AG09319 (cell line): Measurements from ENCODE around the gene ASB5.

Experiments used
- DNase-seq: peaks from one replicate; pipeline ENCODE4 v3.0.0-alpha.2; 2010; ENCODE audit warnings: low read depth; ENCODE audit errors: extremely low read depth
- TF ChIP-seq, protein P1 (sequence below): IDR thresholded peaks from 2 replicates; pipeline ENCODE4 v1.5.1; 2011; ENCODE audit warnings: low read depth, mild to moderate bottlenecking, inconsistent platforms, low read length, moderate library complexity

ASB5 gene

DNA sequence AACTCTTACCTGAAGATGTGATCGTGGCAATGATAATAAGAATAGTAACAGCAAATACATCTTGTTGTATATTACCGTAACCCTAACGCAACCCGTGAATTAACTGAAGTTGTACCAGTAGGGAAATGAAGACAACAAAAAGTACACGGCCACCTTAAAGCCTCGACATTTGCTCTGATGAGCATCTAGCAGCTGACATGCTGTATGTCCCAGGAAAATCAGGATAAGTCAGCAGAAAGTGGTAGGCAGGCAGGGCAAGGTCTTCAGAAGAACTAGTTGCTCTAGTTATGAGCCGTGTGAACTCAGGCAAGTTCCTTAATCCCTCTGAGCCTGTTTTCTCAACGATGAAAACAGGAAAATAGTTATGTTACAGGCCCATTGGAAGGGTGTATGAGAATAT, 7.7 kb upstream of the ASB5 start:
- no peak for DNase-seq
- TF ChIP-seq, protein P1, sequence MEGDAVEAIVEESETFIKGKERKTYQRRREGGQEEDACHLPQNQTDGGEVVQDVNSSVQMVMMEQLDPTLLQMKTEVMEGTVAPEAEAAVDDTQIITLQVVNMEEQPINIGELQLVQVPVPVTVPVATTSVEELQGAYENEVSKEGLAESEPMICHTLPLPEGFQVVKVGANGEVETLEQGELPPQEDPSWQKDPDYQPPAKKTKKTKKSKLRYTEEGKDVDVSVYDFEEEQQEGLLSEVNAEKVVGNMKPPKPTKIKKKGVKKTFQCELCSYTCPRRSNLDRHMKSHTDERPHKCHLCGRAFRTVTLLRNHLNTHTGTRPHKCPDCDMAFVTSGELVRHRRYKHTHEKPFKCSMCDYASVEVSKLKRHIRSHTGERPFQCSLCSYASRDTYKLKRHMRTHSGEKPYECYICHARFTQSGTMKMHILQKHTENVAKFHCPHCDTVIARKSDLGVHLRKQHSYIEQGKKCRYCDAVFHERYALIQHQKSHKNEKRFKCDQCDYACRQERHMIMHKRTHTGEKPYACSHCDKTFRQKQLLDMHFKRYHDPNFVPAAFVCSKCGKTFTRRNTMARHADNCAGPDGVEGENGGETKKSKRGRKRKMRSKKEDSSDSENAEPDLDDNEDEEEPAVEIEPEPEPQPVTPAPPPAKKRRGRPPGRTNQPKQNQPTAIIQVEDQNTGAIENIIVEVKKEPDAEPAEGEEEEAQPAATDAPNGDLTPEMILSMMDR = no peak

DNA sequence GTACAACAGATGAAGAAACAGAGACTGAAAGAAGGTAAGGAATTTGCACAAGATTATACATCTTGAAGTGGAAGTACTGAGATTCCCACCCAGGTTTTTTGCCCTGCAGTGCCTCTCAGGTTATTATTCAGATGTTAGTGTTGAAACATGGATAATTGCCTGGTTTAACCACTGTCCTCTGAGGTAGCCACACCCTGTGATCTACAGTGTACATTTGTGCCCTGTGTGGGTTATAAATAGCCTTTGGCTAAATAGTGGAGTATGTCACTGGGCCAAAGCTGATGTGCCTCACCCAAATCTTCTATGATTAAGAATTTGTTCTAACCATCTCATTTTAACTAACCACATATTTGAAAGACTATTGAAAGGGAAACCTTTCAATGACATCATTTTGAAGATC, 5.4 kb upstream of the ASB5 start:
- DNase-seq = no peak

DNA sequence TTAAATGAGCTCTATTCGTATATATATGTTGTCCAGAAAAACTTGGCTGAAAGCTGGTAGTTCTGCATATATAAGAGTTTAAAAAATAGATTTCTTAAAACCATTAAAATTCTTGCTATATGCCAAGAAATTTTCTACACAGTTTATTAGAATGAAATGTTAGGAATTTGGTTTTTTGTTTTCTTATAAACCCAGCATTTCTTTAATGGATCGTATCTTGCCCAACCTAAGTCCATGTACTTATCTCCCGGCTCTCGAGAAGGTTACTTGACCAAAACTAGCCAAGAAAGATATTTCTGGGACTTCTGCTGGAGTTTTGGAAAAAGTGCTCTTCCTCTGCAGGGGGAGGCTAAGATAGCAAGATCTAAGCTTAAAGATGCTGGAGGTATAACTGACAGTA, 4.7 kb upstream of the ASB5 start:
- TF ChIP-seq, protein P1 = no peak
- no peak for DNase-seq

More for the DNA sequence above, 5.4 kb upstream of the ASB5 start:
- TF ChIP-seq, protein P1 = no peak

DNA sequence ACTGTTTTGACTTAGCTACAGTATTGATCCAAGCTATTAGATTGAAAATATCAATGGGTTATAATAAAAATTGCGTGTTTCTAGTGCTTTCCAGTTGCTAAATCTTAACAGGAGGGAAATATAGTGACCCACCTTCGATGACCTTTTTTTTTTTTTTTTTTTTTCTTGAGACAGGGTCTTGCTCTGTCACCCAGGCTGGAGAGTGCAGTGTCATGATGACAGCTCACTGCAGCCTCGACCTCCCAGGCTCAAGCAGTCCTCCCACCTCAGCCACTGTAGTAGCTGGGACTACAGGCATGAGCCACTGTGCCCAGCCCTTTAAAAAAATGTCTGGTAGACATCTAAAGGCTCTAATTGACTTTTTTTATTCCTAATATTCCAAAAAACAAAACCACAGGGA, 3.8 kb upstream of the ASB5 start:
- TF ChIP-seq, protein P1 = no peak
- no peak for DNase-seq

DNA sequence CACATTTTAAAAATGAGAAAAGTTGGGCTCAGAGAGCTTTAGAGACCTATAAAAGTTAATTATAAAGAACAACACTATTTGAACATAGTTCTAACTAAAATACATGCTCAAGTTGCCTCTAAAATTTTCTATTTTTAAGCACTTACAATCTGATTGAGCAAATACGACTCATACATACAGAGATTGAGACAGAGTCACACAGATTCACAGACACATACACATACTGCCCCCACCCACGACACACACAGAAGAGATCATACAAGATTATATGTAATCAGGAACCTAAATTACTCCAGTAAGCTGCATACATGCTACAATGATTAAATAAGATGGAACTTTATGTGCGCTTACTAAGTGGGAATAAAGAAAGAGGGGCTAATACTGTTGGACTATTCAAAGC, 2.7 kb upstream of the ASB5 start:
- DNase-seq = no peak
- TF ChIP-seq, protein P1 = no peak

DNA sequence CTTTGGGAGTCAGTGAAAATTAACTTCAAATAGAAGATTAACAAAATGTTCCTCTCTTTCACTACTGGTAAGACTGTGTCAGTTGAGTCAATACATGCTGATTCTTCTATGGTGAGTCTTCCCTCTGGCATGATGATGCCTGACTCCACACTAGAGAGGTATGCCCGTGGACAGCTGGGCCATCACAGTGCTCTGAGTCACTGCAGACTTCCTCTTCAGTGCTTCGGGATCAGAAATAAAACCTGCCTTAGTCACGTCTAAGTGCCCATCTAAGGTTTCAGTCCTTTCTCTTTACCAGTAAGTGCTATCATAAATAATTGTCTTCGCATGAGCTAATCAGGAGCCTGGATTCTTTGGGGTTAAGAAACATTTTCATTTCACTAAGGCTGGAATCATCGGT, 1.6 kb upstream of the ASB5 start:
- TF ChIP-seq, protein P1 = no peak
- peak; percentile 89 for DNase-seq

DNA sequence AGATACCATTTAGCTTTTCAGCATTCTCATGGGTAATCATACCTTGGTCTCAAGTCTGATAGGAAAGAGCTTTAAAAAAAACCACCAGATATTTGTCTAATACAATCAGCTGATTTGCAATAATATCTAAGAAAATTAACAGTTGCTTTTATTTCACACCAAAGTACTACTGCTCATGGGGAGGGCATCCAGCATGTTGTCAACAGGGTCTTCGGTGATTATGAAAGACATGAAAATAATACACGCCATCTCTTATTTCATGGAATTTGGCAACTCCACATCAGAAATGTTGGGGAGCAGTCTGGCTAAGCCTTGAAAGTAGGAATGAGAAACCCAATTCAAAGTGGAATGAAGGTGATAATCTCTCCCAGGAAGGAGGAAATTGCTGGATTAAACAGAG, 3.0 kb downstream of the ASB5 start:
- DNase-seq = no peak
- TF ChIP-seq, protein P1 = no peak
